Fibroblast of lung (primary cell): Measurements from ENCODE around the gene C2CD4B. TPM values are rescaled to one million over a fixed set of nuclear protein-coding genes. Genes with fewer than 3 reads are reported as not detected.

Experiments used
- DNase-seq, 2 donors: peaks; one replicate each; pipeline versions ENCODE4 v3.0.0 to v3.0.0-alpha.2; 2010; ENCODE audit warnings: low read depth in 2 of 2
- H2AFZ ChIP-seq: 2 replicates; pipeline ENCODE4 v1.5.1; 2012; ENCODE audit warnings: low read length, control low read depth, inconsistent platforms
- H3K27ac ChIP-seq: 2 replicates; pipeline ENCODE4 v1.5.1; 2011; ENCODE audit warnings: low read length, control low read depth; ENCODE audit not compliant: insufficient read depth
- H3K27me3 ChIP-seq: 2 replicates; pipeline ENCODE4 v1.5.1; 2011; ENCODE audit warnings: mild to moderate bottlenecking, low read length; ENCODE audit not compliant: control insufficient read depth, insufficient read depth
- H3K36me3 ChIP-seq: 2 replicates; pipeline ENCODE4 v1.5.1; 2011; ENCODE audit warnings: low read length; ENCODE audit not compliant: control insufficient read depth, insufficient read depth
- H3K4me1 ChIP-seq: 2 replicates; pipeline ENCODE4 v1.5.1; 2011; ENCODE audit warnings: low read length; ENCODE audit not compliant: control insufficient read depth, insufficient read depth; ENCODE audit errors: extremely low read depth
- H3K4me2 ChIP-seq: 2 replicates; pipeline ENCODE4 v1.5.1; 2011; ENCODE audit warnings: low read length, control low read depth; ENCODE audit not compliant: insufficient read depth; ENCODE audit errors: extremely low read depth
- H3K4me3 ChIP-seq, 4 experiments: fragments of 200-600 bp in 1 of 4; sonication (generic) in 1 of 4; replicated peaks in 1 of 4; 2 replicates each; pipeline ENCODE4 v1.5.1; 2011 to 2016; ENCODE audit warnings: low read length in 4 of 4, low read depth in 3 of 4, mild to moderate bottlenecking in 3 of 4, control low read depth in 2 of 4, inconsistent platforms in 1 of 4, mixed read lengths in 1 of 4; ENCODE audit not compliant: insufficient read depth in 1 of 4; ENCODE audit errors: control extremely low read depth in 1 of 4
- H3K79me2 ChIP-seq: 2 replicates; pipeline ENCODE4 v1.5.1; 2012; ENCODE audit warnings: mild to moderate bottlenecking, low read length, inconsistent platforms; ENCODE audit not compliant: control insufficient read depth, insufficient read depth
- H3K9ac ChIP-seq: 2 replicates; pipeline ENCODE4 v1.5.1; 2011; ENCODE audit warnings: mild to moderate bottlenecking, low read length, control low read depth; ENCODE audit not compliant: insufficient read depth
- H3K9me3 ChIP-seq: 2 replicates; pipeline ENCODE4 v1.5.1; 2012; ENCODE audit warnings: low read depth, low read length; ENCODE audit not compliant: control insufficient read depth, insufficient read depth
- H4K20me1 ChIP-seq: 2 replicates; pipeline ENCODE4 v1.5.1; 2011; ENCODE audit warnings: low read length; ENCODE audit not compliant: control insufficient read depth, insufficient read depth; ENCODE audit errors: extremely low read depth
- CTCF ChIP-seq, 2 donors: IDR thresholded peaks in 1 of 2; conservative IDR thresholded peaks in 1 of 2; 1 replicate in 1 of 2; 2 replicates in 1 of 2; pipeline ENCODE4 v1.5.1; 2011 to 2012; ENCODE audit warnings: low read length in 2 of 2, control low read depth in 1 of 2, inconsistent platforms in 1 of 2, low read depth in 1 of 2, mild to moderate bottlenecking in 1 of 2
- EZH2 ChIP-seq: IDR thresholded peaks from 2 replicates; pipeline ENCODE4 v1.5.1; 2012; ENCODE audit warnings: low read length, control low read depth, mild to moderate bottlenecking; ENCODE audit errors: missing control alignments
- polyA plus RNA-seq, 2 donors: library from polyadenylated mRNA; depleted of rRNA in 1 of 2; stranded (reverse) in 1 of 2; unstranded in 1 of 2; fragments of >200 nt; gene quantifications; 2 replicates each; pipeline ENCODE4 v1.2.1, GENCODE V29; 2011 to 2012; ENCODE audit warnings: missing spikeins in 1 of 2
- total RNA-seq: library from RNA; depleted of rRNA; stranded (reverse); fragments of >200 nt; gene quantifications from 2 replicates; pipeline ENCODE4 v1.2.1, GENCODE V29; 2014

Gene C2CD4B
- total and polyA plus RNA-seq, 2 donors (not counting 1 experiment from before 2014, with no cell fraction given), result not detected

- Histone ChIP-seq H3K36me3 (no peaks in the 10 kb centered on the region), H3K27ac (no peak overlapping the region), H3K4me1 (peaks cover 4% of the 10 kb centered on the region), H3K4me3 (no peak overlapping the region), H2AFZ (no peak overlapping the region), H3K9ac (no peak overlapping the region), H4K20me1 (no peaks in the 10 kb centered on the region), H3K79me2 (no peaks in the 10 kb centered on the region), H3K9me3 (no peaks in the 10 kb centered on the region), H3K4me2 (no peak overlapping the region), H3K27me3 (no peaks in the 10 kb centered on the region)
- TF ChIP-seq CTCF (conservative IDR thresholded peaks at IDR 0.05 in 1 of 2, IDR thresholded peaks at IDR 0.05 in 1 of 2; ENCODE audit: low read depth in 1 of 2, low read length in 2 of 2) (no peak), EZH2 (no peak)
- DNase-seq, result no peak
Measured at GRCh38 chr15:62121273-62122015, 43.6 kb downstream of the C2CD4B start.

GRCh38 chr15:62120776-62121175 lies 44.3 kb downstream of the C2CD4B start:
- Histone ChIP-seq H3K36me3 (no peaks in the 10 kb centered on the region), H3K79me2 (no peaks in the 10 kb centered on the region), H2AFZ (no peak overlapping the region), H4K20me1 (no peaks in the 10 kb centered on the region), H3K9ac (no peak overlapping the region), H3K27me3 (no peaks in the 10 kb centered on the region), H3K4me2 (no peak overlapping the region), H3K9me3 (no peaks in the 10 kb centered on the region), H3K4me1 (peaks cover 4% of the 10 kb centered on the region), H3K27ac (no peak overlapping the region), H3K4me3 (no peak overlapping the region)
- no peak for DNase-seq
- TF ChIP-seq EZH2 (no peak), CTCF (conservative IDR thresholded peaks at IDR 0.05 in 1 of 2, IDR thresholded peaks at IDR 0.05 in 1 of 2; ENCODE audit: low read depth in 1 of 2, low read length in 2 of 2) (no peak)

GRCh38 chr15:62119874-62120273 lies 45.2 kb downstream of the C2CD4B start:
- peak overlapping the region; percentile 62 for H3K27ac ChIP-seq
- DNase-seq, result no peak
- no peaks in the 10 kb centered on the region for H3K27me3 ChIP-seq
- no peak overlapping the region for H3K9ac ChIP-seq
- H2AFZ ChIP-seq, result no peak overlapping the region
- no peak overlapping the region for H3K4me2 ChIP-seq
- H3K9me3 ChIP-seq, result no peaks in the 10 kb centered on the region
- H3K79me2 ChIP-seq, result no peaks in the 10 kb centered on the region
- no peaks in the 10 kb centered on the region for H3K36me3 ChIP-seq
- TF ChIP-seq CTCF (conservative IDR thresholded peaks at IDR 0.05 in 1 of 2, IDR thresholded peaks at IDR 0.05 in 1 of 2; ENCODE audit: low read depth in 1 of 2, low read length in 2 of 2), result no peak
- TF ChIP-seq EZH2, result no peak
- H3K4me3 ChIP-seq, result no peak overlapping the region
- H4K20me1 ChIP-seq, result no peaks in the 10 kb centered on the region
- H3K4me1 ChIP-seq, result peaks cover 4% of the 10 kb centered on the region
